Measurements from ENCODE around the gene PTPRG.

The PTPRG gene

DNA sequence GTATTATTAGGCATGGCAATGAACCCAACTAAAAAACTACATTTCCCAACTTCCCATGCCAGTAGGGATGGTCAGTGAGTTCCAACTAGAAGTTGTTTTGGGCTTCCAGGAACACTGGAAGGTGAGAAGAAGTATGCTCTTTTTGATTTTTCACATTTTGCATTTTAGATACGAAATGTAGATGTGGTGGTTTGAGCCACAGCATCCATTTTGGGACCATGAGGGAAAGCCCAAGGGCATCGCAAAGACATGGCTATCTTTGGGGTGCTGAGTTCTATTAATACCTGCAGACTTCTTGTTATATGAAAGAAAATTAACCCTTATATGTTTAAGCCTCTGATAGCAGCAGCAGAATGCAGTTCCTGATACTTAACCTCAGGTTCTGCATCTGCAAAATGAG is 62.9 kb downstream of the PTPRG start:
- DNase-seq: no peak

DNA sequence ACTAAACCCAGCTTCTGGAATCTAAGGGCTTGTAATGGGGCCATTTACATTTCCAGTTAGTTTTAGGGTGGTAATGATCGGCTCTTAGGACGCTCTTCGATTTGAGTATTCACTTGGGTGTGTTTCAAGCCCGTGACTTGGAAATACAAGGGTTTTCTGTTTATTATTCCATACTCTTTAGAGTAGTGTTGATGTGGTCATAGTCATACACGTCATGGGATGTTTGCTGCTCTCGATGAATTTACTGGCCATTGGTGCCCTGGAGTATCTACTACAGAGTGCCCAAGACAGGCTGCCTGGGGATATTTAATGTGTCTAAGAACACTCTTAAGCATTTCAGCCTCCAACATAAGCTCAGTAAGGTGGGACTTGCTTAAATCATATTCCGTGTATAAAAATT is 64.1 kb downstream of the PTPRG start:
- no peak for DNase-seq

DNA sequence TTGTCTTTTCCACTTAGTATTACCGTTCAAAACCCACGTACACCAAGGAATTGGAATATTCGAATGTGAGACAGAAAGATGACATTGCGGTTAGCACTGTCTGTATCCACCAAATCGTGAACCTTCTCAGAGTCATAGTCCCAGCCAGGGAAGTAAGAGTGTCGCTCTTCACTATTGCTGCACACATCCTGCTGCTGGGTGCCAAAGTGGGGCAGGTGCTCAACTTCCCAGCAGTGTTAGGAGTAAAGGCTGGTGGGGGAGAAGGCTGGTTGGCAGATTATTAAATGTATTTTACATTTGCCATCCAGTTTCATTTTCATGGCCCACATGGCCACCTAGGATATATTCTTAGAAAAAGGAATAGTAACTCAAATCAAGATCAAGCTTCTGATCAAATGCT is 65.1 kb downstream of the PTPRG start:
- no peak for DNase-seq

DNA sequence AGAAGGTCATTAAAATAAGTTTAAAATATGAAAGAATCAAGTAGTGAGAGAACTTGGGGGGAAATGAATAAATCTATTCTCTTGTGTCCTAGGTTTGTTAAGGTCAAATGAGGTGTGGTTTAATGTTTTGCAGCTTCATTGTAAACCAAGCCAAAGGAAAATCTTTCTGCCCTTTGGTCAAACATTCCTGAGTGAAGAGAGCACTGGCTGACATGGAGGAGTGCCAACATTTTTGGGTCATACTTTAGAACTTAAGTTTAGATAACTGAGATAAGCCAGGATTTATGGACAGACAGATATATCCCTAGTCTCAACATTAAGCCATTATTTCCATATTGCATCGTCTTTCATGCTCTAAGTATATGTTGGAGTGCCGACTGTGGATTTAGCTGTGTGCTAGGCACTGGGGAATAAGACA is 66.4 kb downstream of the PTPRG start:
- DNase-seq: no peak

GRCh38 chr3:61628636-61629035 is 67.3 kb downstream of the PTPRG start:
- no peak for DNase-seq

DNA sequence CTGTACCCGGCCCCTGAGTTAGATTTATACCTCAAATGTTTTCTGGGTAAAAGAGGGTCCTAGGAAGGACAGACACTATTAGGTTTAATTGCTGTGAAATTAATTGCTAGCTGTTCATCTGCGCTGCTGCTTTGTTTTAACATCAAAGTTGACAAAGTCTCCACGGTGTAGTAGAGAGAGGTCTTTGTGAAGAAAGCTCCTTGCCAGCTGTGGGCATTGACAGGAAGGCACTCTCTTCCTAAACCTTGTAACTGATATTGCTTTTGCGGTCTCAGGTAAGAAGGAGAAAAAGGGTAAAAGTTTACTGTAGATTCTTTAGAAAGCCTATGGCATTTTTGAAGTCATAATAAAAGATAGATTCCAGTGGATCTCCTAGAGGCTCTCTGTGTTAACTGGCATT is 68.1 kb downstream of the PTPRG start:
- no peak for DNase-seq

DNA sequence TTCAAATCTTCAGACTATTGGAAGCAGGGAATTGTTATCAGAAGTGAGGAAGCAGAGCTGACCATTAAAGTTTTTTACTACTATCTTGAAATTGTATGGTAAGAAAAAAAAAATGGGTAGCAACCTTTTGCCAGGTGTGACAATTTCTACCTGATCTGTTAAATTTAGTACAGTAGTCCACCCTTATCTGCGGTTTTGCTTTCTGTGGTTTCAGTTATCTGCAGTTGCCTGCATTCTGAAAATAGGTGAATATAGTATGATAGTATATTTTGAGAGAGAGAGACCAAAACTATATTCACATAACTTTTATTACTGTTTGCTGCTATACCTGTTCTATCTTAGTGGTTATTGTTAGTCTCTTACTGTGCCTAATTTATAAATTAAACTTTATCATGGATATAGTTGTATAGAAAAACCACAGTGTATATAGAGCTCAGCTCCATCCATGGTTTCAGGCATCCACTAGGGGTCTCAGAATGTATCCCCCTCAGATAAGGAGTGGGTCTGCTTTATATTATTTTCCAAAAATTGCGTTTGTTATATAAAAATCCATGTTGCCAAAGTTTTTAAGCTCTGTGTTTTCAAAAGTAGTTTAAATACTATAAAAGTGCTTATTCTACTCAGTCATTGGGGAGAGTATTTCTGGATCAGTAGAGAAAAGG is 69.9 kb downstream of the PTPRG start:
- no peak for DNase-seq

DNA sequence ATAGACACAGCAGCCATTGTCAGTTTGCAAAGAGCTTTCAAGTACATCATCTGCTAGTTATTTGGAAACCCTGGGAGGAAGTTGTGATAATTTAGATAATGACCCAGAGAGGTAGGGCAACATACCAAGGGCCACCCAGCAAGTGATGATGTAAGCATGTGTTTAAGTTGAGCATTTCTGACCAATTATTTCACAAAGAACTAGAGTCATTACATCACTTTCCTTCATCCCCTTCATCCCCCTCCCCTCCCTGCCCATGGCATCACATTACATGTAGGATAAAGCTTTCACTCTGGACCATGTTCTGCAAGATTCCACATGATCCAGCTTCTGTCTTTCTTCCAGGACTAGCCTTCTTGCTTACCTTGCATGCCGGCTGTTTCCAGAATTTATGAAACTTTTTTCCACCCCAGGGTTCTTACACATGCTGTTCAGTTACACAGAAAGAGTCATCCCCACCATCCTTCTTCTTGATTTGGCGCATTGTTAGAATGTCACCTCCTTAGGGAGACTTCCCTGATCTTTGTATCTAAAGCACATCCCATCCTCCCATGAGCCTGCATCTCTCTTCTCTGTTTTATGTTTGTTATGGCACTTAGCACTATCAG is 71.3 kb downstream of the PTPRG start:
- DNase-seq: no peak

- no peak for DNase-seq
Measured at GRCh38 chr3:61634678-61635077, 73.3 kb downstream of the PTPRG start.

GRCh38 chr3:61637088-61638051 is 76.0 kb downstream of the PTPRG start:
- DNase-seq: no peak

DNA sequence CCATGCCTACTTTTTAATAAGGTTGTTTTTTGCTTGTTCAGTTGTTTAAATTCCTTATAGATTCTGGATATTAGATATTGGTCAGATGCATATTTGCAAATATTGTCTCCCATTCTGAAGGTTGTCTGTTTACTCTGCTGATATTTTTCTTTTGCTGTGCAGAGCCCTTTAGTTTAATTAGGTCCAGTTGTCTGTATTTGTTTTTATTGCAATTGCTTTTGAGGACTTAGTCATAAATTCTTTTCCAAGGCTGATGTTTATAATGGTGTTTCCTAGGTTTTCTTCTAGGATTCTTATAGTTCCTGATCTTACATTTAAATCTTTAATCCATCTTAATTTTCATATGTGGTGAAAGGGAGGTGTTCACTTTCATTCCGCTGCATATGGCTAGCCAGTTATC is 77.4 kb downstream of the PTPRG start:
- DNase-seq: no peak

- no peak for DNase-seq
Measured at GRCh38 chr3:61639991-61640390, 78.6 kb downstream of the PTPRG start.

DNA sequence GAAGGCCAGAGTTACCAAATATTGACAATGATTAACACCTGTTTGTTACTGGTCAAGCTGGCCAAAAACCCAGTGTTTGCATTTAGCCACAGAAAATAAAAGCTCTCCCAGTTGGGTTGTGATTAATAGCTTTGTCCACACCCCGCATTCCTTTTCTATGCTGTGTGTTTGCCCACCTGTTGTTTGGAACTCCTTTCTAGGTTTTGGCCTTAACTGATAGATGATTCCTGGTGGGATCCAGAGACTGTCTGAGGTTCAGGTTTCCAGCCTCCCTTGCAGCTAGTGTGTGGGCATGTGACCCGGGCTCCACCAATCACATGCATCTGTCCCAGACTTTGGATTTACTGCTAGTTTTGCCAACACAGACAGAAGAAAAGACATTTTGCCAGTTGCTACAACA is 83.8 kb downstream of the PTPRG start:
- DNase-seq: no peak

DNA sequence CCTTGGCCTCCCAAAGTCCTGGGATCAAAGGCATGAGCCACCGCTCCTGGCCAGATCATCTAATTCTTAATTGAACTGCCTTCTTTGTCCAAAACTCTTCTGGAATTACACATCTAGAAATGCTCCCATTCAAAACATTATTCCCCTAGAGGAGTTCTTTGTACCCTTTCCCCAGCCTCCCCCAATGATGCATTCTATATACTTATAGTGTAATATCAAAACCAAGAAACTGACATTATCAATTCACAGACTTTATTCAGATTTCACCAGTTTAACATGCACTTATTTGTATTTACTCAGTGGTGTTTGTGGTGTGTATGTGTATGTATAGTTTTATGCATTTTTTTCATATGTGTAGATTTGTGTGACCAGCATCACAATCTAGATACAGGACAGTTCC is 85.0 kb downstream of the PTPRG start:
- no peak for DNase-seq

GRCh38 chr3:61646851-61647525 is 85.6 kb downstream of the PTPRG start:
- DNase-seq: no peak

DNA sequence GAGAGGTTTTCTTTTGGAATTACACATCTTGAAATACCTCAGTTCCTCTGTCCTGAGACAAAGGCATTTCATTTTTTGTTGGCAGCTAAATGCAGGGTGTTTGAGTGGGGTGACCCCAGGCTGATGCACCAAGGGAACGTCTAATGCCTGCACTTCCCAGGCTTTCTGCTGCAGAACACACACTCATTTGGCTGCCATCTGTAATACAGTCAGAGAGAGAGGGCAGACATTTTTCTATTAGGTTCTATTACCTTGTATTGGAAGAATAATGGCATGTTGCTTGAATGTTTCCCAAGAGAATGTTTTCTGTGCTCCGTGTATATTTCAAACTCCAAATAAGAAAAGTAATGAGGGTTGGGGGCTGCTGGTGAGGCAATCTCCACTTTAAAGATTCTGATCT is 87.1 kb downstream of the PTPRG start:
- DNase-seq: no peak

- no peak for DNase-seq
Measured at GRCh38 chr3:61649381-61650170, 88.2 kb downstream of the PTPRG start.

DNA sequence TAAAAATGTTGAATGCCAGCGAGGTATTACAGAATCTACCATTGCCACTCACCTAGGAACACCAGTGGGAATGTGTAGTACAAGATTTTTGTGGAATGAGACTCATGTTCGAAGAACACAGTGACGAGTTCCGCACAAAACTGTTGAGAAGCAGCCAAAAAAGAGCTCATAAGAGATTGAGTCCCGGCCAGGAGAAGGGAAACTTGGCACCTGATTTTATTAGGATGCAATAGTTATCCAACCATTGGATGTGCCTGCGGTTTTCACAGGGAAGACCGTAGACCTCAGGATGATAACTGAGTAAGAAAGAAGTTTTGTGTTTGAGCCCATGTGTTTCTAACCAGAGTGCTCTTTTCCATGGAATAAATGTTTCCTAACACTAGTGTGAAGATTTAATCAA is 88.9 kb downstream of the PTPRG start:
- no peak for DNase-seq

DNA sequence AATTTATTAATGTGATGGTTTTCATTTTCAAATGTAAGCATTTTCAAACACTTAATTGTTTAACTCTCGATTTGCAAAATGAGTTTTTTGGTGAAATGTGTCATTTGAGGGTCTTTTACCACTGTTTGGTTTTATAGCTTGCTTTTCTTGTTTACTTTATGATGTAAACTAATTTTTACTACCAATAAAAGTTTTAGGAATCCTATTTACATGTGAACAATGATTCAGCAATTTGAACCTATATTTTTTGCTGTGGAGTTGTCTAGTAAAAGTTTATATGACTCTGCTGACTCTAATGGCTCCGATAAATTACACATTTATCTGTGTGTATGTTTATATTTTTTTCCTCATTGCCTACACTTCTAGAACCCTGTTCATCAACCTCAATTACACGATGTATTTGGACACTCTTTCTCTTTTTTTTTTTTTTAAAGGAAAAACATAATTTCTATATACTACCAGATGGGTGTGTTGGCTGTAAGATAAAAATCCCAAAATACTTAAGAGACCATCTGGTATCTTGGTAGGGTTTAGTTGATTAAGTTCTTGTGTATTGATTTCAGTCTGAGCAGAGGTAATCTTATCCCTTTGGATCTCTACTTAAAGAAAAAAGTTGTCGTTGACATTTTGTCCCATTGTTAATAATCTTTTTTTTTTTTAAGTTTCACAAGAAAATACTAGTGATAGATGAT is 89.5 kb downstream of the PTPRG start:
- no peak for DNase-seq

GRCh38 chr3:61657689-61658088 is 96.3 kb downstream of the PTPRG start:
- DNase-seq: no peak

DNA sequence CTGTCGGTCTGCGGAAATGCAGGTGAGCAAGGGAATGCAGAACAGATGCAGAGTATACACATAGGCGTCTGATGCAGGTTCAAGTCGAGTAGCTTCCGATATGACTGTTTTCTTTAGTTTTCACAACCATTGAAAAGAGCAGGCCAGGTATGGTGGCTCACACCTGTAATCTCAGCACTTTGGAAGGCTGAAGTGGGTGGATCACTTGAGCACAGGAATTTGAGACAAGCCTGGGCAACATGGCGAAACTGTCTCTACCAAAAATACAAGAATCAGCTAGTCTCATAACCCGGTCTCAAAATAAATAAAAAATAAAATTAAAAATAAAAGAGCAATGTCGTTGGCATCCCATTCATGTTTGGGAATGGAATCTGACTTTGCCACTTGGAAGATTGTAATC is 101.5 kb downstream of the PTPRG start:
- DNase-seq: no peak
